GM12875 (cell line): ENCODE data around the gene ULK3.

Experiments
- H3K4me3 ChIP-seq: one replicate; pipeline ENCODE4 v1.5.1; 2011; ENCODE audit warnings: low read depth, low read length, control low read depth
- TF ChIP-seq, protein P1 (sequence below): IDR thresholded peaks from 2 replicates; pipeline ENCODE4 v1.5.1; 2011; ENCODE audit warnings: low read depth, mild to moderate bottlenecking, control low read depth, inconsistent platforms, low read length, moderate library complexity, borderline replicate concordance; ENCODE audit not compliant: insufficient read depth

The ULK3 gene

DNA sequence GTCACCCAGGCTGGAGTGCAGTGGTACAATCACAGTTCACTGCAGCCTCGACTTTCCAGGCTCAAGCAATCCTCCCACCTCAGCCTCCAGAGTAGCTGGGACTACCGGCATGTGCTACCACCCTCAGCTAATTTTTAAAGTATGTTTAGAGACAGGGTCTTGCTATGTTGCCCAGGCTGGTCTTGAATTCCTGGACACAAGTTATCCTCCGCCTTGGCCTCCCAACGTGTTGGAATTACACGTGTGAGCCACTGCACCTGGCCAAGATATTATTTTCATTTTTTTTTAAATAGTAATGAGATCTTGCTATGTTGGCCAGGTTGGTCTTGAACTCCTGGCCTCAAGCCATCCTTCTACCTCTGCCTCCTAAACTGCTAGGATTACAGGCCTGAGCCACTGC lies 42.5 kb upstream of the ULK3 start:
- TF ChIP-seq, protein P1, sequence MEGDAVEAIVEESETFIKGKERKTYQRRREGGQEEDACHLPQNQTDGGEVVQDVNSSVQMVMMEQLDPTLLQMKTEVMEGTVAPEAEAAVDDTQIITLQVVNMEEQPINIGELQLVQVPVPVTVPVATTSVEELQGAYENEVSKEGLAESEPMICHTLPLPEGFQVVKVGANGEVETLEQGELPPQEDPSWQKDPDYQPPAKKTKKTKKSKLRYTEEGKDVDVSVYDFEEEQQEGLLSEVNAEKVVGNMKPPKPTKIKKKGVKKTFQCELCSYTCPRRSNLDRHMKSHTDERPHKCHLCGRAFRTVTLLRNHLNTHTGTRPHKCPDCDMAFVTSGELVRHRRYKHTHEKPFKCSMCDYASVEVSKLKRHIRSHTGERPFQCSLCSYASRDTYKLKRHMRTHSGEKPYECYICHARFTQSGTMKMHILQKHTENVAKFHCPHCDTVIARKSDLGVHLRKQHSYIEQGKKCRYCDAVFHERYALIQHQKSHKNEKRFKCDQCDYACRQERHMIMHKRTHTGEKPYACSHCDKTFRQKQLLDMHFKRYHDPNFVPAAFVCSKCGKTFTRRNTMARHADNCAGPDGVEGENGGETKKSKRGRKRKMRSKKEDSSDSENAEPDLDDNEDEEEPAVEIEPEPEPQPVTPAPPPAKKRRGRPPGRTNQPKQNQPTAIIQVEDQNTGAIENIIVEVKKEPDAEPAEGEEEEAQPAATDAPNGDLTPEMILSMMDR, result no peak
- H3K4me3 ChIP-seq, result no peak overlapping the region

DNA sequence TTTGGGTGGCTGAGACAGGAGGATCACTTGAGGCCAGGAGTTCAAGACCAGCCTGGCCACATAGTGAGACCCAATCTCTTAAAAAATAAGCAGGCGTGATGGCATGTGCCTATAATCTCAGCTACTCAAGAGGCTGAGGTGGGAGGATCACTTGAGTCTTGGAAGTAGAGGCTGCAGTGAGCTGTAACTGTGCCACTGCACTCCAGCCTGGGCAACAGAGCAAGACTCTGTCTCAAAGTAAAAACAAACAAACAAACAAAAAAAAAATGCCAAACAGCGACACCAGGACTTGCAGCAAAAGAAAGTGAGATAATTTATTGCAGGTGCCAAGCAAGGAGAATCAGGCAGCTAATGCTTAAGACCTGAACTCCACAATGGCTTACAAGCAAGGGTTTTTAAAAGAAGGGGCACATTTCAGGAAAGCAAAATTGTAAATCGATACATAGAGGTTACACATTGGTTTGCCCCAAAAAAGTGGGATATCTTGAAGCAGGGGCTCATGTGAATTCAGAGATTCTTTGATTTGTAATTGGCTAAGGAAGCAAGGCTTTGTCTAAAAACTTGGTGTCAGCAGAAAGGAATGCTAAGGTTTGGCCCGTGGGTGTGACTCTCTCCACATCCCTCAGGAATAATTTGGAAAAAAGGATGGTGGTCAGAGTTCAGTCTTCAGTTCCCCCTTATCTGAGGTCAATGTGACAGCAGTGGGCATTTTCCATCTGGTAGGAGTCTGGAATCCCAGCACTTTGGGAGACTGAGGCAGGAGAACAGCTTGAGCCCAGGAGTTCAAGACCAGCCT lies 41.7 kb upstream of the ULK3 start:
- TF ChIP-seq, protein P1, result no peak

DNA sequence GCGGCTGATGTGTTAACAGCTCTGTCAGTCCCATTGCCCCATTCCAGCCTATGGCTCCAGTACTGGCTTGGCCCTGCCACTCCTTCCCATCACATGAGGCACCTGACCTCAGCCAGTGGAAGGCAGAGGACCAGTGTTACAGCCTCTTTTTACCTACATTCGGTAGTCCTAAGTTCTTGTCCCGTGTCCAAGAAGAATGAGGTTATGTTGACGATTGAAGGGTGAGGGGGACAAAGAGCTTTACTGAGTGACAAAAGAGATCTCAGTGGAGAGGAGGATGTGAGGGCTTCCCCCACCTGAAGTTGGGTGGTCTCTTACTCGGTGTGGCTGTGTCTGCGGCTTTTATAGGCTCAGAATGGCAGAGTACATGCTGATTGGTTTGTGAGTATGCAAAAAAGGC lies 39.6 kb upstream of the ULK3 start:
- H3K4me3 ChIP-seq, result no peak overlapping the region
- TF ChIP-seq, protein P1, result no peak

More for the DNA sequence above, 41.7 kb upstream of the ULK3 start:
- H3K4me3 ChIP-seq, result no peak overlapping the region

DNA sequence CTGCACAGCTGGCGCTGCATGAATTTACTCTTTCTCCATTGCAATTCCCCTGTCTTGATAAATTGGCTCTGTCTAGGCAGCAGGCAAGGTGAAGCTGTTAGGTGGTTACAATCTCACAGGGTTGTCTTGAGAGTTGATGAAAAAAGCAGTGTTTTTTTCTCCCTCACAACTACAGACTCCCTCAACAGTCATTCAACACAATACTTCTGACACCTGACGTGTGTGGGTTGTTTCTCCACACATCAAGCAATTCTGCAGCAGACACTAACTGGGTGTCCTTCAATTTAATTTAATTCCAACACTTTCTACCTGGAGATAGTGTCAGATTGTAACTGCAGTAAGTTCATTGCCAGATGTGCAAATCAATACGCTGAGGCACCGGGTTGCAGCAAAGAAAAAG lies 35.3 kb upstream of the ULK3 start:
- TF ChIP-seq, protein P1, result no peak
- no peak overlapping the region for H3K4me3 ChIP-seq

DNA sequence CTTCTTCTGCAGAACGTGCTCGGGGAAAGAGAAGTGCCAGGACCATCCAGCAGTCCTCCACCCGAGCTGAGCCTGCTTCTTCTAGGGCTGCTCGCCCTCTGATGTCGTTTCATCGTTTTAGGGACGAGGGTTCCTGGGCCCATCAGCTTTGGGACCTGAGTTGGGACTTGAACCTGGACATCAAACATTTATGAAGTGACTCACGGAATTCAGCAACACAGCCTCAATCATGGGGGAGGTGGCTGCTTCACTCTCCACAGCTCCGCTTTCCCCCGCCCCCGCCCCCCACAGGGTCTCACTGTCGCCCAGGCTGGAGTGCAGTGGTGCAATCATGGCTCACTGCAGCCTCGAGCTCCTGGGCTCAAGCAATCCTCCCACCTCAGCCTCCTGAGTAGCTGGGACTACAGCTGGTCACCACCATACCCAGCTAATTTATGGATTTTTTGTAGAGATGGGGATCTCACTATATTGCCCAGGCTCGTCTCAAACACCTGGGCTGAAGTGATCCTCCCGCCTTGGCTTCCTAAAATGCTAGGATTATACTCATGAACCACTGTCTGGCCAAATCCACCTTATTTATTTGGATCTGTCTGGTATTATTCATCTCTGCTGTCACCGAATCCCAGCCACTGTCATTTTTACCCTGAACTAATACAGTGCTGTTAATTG lies 30.9 kb upstream of the ULK3 start:
- TF ChIP-seq, protein P1, result no peak
- H3K4me3 ChIP-seq, result peak overlapping the region; percentile 61

DNA sequence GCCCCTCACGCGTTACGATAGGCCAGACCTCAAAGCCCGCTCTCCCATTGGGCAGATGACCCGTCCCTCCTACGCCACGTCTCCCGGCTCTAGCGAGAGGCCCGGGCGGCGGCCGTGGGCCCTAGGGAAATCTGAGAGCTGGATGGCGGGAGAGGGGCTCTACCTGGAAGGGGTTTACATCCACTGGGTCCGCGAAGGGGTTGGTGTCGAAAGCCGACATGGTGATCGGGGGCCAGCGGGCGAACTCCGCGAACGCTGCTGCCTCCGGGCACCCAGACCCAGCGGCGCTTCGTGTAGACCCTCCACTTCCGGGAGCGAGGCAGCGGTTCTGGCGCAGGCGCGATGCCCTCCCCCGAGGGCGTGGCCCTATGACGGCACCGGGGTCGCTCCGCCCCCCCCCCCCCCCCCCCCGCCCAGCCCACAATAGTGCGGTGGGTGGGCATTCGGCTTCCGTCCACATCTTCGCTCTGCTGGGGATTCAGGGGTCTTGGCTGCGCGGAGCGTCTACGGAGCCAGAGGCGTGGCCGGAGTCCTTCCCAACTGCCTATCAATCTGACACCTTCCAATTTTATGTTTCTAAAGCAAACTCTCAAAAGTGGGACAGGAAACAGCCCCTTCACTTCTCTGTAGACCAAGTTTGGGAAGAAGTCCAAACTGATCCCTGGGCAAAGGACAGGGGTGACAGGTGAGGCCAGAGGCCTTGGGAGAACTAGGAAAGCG lies 30.2 kb upstream of the ULK3 start, which contains the start of gene SCAMP2:
SCAMP2 (minus strand) TSS at position 330 of the 720 bp plus-strand sequence; CDS start at position 220, 110 bp downstream.
- TF ChIP-seq, protein P1, result no peak
- H3K4me3 ChIP-seq, result peak within 1 kb of the TSS; percentile 88
